ENCODE results near the gene ADIPOR1. TPM values are rescaled to one million over a fixed set of nuclear protein-coding genes. Genes with fewer than 3 reads are reported as not detected.
A peak's percentile ranks its signal among the peaks of the same experiment; 100 is the strongest.

The ADIPOR1 gene
- total RNA-seq, 4 donors from 2014 or later: 62.2 to 91.6 (median 68.7) TPM

- Histone ChIP-seq H3K4me3 (no peak overlapping the region), H3K36me3 (peaks cover 0 to 51% of the 10 kb centered on the region in 2 donors), H3K27ac (peak overlapping the region in 1 of 4 donors; percentile 27), H3K27me3 (no peaks in the 10 kb centered on the region), H3K4me1 (peaks cover 0 to 62% (median 5%) of the 10 kb centered on the region in 3 donors), H3K9me3 (no peaks in the 10 kb centered on the region)
- no peak for ATAC-seq
- TF ChIP-seq POLR2A (IDR thresholded peaks at IDR 0.05): no peak
- TF ChIP-seq POLR2AphosphoS5 (IDR thresholded peaks at IDR 0.05): no peak
- TF ChIP-seq EP300 (IDR thresholded peaks at IDR 0.05): no peak
- TF ChIP-seq CTCF (IDR thresholded peaks at IDR 0.05): no peak
Observed at GRCh38 chr1:202953392-202953791, 4.7 kb downstream of the ADIPOR1 start.

DNA sequence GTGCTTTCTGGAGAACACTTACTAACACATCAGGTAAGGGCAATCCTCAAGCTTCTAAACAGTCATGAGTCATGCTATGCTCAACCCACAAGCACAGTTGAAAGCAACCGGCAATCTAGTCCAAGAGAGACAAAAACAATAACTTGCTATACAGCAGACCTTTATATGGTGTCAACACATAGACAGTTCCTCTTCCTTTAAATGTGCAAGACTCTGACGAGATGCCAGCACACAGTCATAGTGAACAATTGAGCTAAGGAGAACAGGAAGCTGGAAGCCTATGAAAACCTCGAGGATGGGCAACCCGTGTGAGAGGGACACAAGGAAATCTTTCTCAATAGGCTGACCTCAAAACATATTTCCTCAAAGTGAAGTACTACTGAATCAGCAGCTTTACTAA, 5.3 kb downstream of the ADIPOR1 start:
- ATAC-seq: peak; percentile 78
- Histone ChIP-seq H3K4me3 (no peak overlapping the region), H3K9me3 (no peaks in the 10 kb centered on the region), H3K4me1 (peaks cover 0 to 62% (median 5%) of the 10 kb centered on the region in 3 donors), H3K27me3 (no peaks in the 10 kb centered on the region), H3K36me3 (peaks cover 0 to 57% of the 10 kb centered on the region in 2 donors), H3K27ac (peak overlapping the region in 2 of 4 donors; percentile 3 to 27)
- 60 to 77% methylated on average over 4 of the region's 4 CpGs for WGBS, 2 donors (ENCODE audit: low coverage in 1 of 2)
- TF ChIP-seq POLR2AphosphoS5 (IDR thresholded peaks at IDR 0.05) (no peak), POLR2A (IDR thresholded peaks at IDR 0.05) (no peak), CTCF (IDR thresholded peaks at IDR 0.05) (no peak), EP300 (IDR thresholded peaks at IDR 0.05) (no peak)

DNA sequence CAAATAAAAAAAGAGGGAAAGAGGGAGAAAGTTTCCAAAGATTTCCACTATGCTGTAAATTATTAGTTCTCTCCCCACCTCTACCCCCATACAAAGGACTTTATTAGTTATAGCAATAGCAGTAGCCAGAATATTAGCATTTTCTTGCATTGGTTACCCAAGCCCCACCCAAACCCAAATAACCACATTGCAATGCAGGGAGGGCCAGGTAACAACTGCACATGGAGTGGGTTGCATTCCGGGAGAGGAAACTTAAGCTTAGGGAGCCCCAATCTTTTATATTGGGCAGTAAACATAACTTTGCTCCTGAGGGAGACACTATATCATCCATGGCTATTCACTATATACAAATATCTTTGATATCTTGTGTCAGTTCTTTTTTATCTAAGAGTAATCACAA, 6.0 kb downstream of the ADIPOR1 start:
- H3K36me3 ChIP-seq: peaks cover 0 to 64% of the 10 kb centered on the region in 2 donors
- WGBS, 2 donors (ENCODE audit: low coverage in 1 of 2): 76 to 85% methylated on average over 1 of the region's 1 CpG
- H3K4me1 ChIP-seq: peaks cover 0 to 57% (median 4%) of the 10 kb centered on the region in 3 donors
- TF ChIP-seq EP300 (IDR thresholded peaks at IDR 0.05): no peak
- TF ChIP-seq POLR2A (IDR thresholded peaks at IDR 0.05): no peak
- TF ChIP-seq CTCF (IDR thresholded peaks at IDR 0.05): no peak
- no peak for TF ChIP-seq POLR2AphosphoS5 (IDR thresholded peaks at IDR 0.05)
- peak overlapping the region in 3 of 4 donors; percentile 3 to 27 (median 12) for H3K27ac ChIP-seq
- no peaks in the 10 kb centered on the region for H3K27me3 ChIP-seq
- no peak for ATAC-seq
- no peak overlapping the region for H3K4me3 ChIP-seq
- no peaks in the 10 kb centered on the region for H3K9me3 ChIP-seq

- TF ChIP-seq POLR2AphosphoS5 (IDR thresholded peaks at IDR 0.05) (no peak), CTCF (IDR thresholded peaks at IDR 0.05) (no peak), POLR2A (IDR thresholded peaks at IDR 0.05) (no peak), EP300 (IDR thresholded peaks at IDR 0.05) (no peak)
Observed at GRCh38 chr1:202951437-202951836, 6.7 kb downstream of the ADIPOR1 start.

GRCh38 chr1:202945483-202945882, 12.6 kb downstream of the ADIPOR1 start:
- H3K27me3 ChIP-seq: no peaks in the 10 kb centered on the region
- H3K4me3 ChIP-seq: no peak overlapping the region
- no peaks in the 10 kb centered on the region for H3K4me1 ChIP-seq
- no peaks in the 10 kb centered on the region for H3K9me3 ChIP-seq
- peaks cover 13 to 100% of the 10 kb centered on the region in 2 donors for H3K36me3 ChIP-seq
- TF ChIP-seq POLR2AphosphoS5 (IDR thresholded peaks at IDR 0.05): no peak
- no peak for TF ChIP-seq CTCF (IDR thresholded peaks at IDR 0.05)
- TF ChIP-seq POLR2A (IDR thresholded peaks at IDR 0.05): no peak
- no peak for TF ChIP-seq EP300 (IDR thresholded peaks at IDR 0.05)
- ATAC-seq: no peak
- 96 to 100% methylated on average over 2 of the region's 2 CpGs for WGBS, 2 donors (ENCODE audit: low coverage in 1 of 2)
- no peak overlapping the region for H3K27ac ChIP-seq

More at GRCh38 chr1:202951437-202951836, 6.7 kb downstream of the ADIPOR1 start:
- Histone ChIP-seq H3K4me1 (peaks cover 0 to 50% (median 0%) of the 10 kb centered on the region in 3 donors), H3K9me3 (no peaks in the 10 kb centered on the region), H3K27ac (no peak overlapping the region), H3K27me3 (no peaks in the 10 kb centered on the region), H3K4me3 (no peak overlapping the region), H3K36me3 (peaks cover 0 to 71% of the 10 kb centered on the region in 2 donors)
- ATAC-seq: no peak
- 65 to 83% methylated on average over 1 to 2 of the region's 2 CpGs for WGBS, 2 donors (ENCODE audit: low coverage in 1 of 2)
